ENCODE results near the gene FAM200C.
"Not testable (repeated sequence)": the region's sequence is repeated elsewhere in the genome, so short reads cannot be mapped to it uniquely, and the experiment has no call there.

Gene FAM200C

GRCh38 chr5:160438316-160439204, 38.7 kb upstream of the FAM200C start:
- no peaks in the 10 kb centered on the region for H3K9me3 ChIP-seq (ENCODE audit: control insufficient read depth in 1 of 2, low read length in 2 of 2)
- no peaks in the 10 kb centered on the region for H3K27me3 ChIP-seq (ENCODE audit: control insufficient read depth in 1 of 2, insufficient read depth in 2 of 2, low read length in 2 of 2)
- H3K4me3 ChIP-seq (ENCODE audit: low read depth in 1 of 2, low read length in 2 of 2): peak overlapping the region; percentile 70 to 72
- H3K4me1 ChIP-seq (ENCODE audit: control insufficient read depth in 1 of 2, insufficient read depth in 2 of 2, low read length in 2 of 2): peaks cover 0 to 10% of the 10 kb centered on the region in 2 donors
- H3K9ac ChIP-seq (ENCODE audit: low read depth in 1 of 2, low read length in 2 of 2): peak overlapping the region; percentile 10 to 59
- peak overlapping the region; percentile 7 for H3K27ac ChIP-seq (ENCODE audit: low read depth, low read length)
- H3K36me3 ChIP-seq (ENCODE audit: control insufficient read depth in 1 of 2, insufficient read depth in 2 of 2, low read length in 2 of 2): no peaks in the 10 kb centered on the region

DNA sequence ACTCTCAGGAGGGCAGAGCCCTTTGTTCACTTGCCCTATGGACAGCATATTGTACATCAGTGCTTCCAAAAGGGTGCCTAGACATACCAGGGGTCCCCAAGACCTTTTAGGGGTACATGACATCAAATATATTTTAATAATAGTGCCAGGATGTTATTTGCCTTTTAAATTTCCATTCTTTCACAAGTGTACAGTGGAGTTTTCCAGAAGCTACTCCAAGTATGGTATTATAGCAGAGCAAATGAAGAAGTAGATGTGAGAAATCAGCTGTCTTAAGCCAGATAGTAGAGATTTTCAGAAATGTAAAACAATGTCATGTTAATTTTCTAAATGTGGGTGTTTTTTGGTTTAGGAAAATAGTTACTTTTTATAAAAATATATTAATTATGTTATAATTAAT, 37.4 kb upstream of the FAM200C start:
- H3K4me3 ChIP-seq (ENCODE audit: low read depth in 1 of 2, low read length in 2 of 2): no peak overlapping the region

DNA sequence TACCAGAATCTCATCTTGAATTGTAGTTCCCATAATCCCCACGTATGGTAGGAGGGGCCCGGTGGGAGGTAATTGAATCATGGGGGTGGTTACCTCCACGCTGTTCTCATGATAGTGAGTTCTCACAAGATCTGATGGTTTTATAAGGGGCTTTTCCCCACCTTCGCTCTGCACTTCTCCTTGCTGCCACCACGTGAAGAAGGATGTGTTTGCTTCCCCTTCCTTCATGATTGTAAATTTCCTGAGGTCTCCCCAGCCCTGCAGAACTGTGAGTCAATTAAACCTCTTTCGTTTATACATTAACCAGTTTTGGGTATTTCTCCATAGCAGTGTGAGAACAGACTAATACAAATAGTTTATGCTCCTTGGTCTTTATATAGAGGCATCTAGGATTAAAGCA, 36.8 kb upstream of the FAM200C start:
- H3K4me1 ChIP-seq (ENCODE audit: control insufficient read depth in 1 of 2, insufficient read depth in 2 of 2, low read length in 2 of 2): peaks cover 0 to 10% of the 10 kb centered on the region in 2 donors
- H3K27me3 ChIP-seq (ENCODE audit: control insufficient read depth in 1 of 2, insufficient read depth in 2 of 2, low read length in 2 of 2); H3K27ac ChIP-seq (ENCODE audit: low read depth, low read length); H3K4me3 ChIP-seq (ENCODE audit: low read depth in 1 of 2, low read length in 2 of 2); H3K36me3 ChIP-seq (ENCODE audit: control insufficient read depth in 1 of 2, insufficient read depth in 2 of 2, low read length in 2 of 2); H3K9ac ChIP-seq (ENCODE audit: low read depth in 1 of 2, low read length in 2 of 2); H3K9me3 ChIP-seq (ENCODE audit: control insufficient read depth in 1 of 2, low read length in 2 of 2): not testable (repeated sequence)

More for the DNA sequence above, 37.4 kb upstream of the FAM200C start:
- H3K9me3 ChIP-seq (ENCODE audit: control insufficient read depth in 1 of 2, low read length in 2 of 2): no peaks in the 10 kb centered on the region
- H3K27me3 ChIP-seq (ENCODE audit: control insufficient read depth in 1 of 2, insufficient read depth in 2 of 2, low read length in 2 of 2): no peaks in the 10 kb centered on the region
- no peak overlapping the region for H3K9ac ChIP-seq (ENCODE audit: low read depth in 1 of 2, low read length in 2 of 2)
- no peak overlapping the region for H3K27ac ChIP-seq (ENCODE audit: low read depth, low read length)
- H3K36me3 ChIP-seq (ENCODE audit: control insufficient read depth in 1 of 2, insufficient read depth in 2 of 2, low read length in 2 of 2): no peaks in the 10 kb centered on the region
- peaks cover 0 to 10% of the 10 kb centered on the region in 2 donors for H3K4me1 ChIP-seq (ENCODE audit: control insufficient read depth in 1 of 2, insufficient read depth in 2 of 2, low read length in 2 of 2)

DNA sequence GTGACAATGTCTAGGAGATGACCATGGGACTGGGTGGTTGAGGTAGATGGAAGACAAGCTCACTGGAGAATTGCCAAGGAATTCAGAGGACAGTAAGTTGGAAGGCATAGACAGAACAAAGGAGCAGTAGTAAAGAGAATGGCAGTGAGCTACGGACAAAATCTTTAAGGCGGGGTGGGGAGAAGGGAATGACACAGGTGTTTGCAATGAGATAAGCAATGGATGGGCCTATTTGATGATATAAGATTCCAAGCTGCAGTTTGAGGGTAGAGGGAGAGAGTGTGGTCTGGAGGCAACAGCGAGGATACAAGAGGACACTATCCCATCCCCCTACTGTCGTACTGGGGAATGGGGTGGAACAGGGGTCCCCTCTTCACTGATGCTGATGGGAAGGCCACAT, 36.2 kb upstream of the FAM200C start:
- Histone ChIP-seq H3K4me3 (ENCODE audit: low read depth in 1 of 2, low read length in 2 of 2) (no peak overlapping the region), H3K9ac (ENCODE audit: low read depth in 1 of 2, low read length in 2 of 2) (no peak overlapping the region), H3K4me1 (ENCODE audit: control insufficient read depth in 1 of 2, insufficient read depth in 2 of 2, low read length in 2 of 2) (peaks cover 0 to 10% of the 10 kb centered on the region in 2 donors), H3K27me3 (ENCODE audit: control insufficient read depth in 1 of 2, insufficient read depth in 2 of 2, low read length in 2 of 2) (no peaks in the 10 kb centered on the region), H3K36me3 (ENCODE audit: control insufficient read depth in 1 of 2, insufficient read depth in 2 of 2, low read length in 2 of 2) (no peaks in the 10 kb centered on the region), H3K27ac (ENCODE audit: low read depth, low read length) (no peak overlapping the region), H3K9me3 (ENCODE audit: control insufficient read depth in 1 of 2, low read length in 2 of 2) (no peaks in the 10 kb centered on the region)

DNA sequence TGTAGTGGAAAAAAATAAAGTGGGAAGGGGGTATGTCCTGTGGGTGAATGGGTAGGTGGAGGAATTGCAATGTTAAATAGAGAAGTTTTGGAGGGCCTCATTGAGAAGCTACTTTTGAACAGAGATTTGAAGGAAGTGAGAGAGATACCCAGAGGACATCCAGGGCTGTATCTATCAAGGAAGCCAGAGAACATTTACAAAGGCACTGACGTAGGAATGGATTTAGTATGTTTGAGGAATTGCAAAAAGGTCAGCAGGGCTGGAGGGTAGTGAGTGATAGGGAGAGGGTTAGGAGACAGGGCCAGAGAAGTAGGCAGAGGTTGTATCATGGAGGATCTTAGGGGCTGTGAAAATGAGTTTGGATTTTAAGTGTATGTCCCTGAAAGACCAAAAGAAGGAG, 35.7 kb upstream of the FAM200C start:
- Histone ChIP-seq H3K4me1 (ENCODE audit: control insufficient read depth in 1 of 2, insufficient read depth in 2 of 2, low read length in 2 of 2) (peaks cover 0 to 10% of the 10 kb centered on the region in 2 donors), H3K9me3 (ENCODE audit: control insufficient read depth in 1 of 2, low read length in 2 of 2) (no peaks in the 10 kb centered on the region), H3K27me3 (ENCODE audit: control insufficient read depth in 1 of 2, insufficient read depth in 2 of 2, low read length in 2 of 2) (no peaks in the 10 kb centered on the region), H3K4me3 (ENCODE audit: low read depth in 1 of 2, low read length in 2 of 2) (no peak overlapping the region), H3K27ac (ENCODE audit: low read depth, low read length) (no peak overlapping the region), H3K9ac (ENCODE audit: low read depth in 1 of 2, low read length in 2 of 2) (no peak overlapping the region), H3K36me3 (ENCODE audit: control insufficient read depth in 1 of 2, insufficient read depth in 2 of 2, low read length in 2 of 2) (no peaks in the 10 kb centered on the region)

DNA sequence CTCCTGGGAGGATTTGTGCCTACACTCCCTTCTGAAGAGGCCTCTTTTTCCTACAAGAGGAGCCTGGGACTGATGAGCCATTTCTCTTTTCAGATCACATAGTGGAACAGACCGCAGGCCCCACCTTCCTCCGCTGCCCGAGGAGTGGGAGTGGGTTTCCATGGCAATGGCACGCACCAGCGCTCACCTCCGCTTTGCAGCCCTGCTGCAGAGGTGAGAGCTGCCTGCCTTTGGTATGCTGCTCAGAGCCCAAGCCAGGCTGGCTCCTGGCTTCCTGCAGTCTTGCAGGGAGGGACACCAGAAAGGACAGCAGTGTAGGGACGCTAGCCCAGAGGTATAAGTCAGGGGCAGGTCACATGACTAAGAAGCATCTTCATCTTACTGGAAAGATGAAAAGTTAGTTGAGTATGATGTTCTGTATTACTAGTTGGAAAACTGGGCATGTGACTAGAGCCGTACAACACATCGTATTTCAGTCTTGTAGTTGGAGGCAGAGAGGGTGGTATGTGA, 34.2 kb upstream of the FAM200C start:
- no peak overlapping the region for H3K4me3 ChIP-seq (ENCODE audit: low read depth in 1 of 2, low read length in 2 of 2)
- no peaks in the 10 kb centered on the region for H3K27me3 ChIP-seq (ENCODE audit: control insufficient read depth in 1 of 2, insufficient read depth in 2 of 2, low read length in 2 of 2)
- H3K9ac ChIP-seq (ENCODE audit: low read depth in 1 of 2, low read length in 2 of 2): no peak overlapping the region
- H3K9me3 ChIP-seq (ENCODE audit: control insufficient read depth in 1 of 2, low read length in 2 of 2): no peaks in the 10 kb centered on the region
- no peaks in the 10 kb centered on the region for H3K36me3 ChIP-seq (ENCODE audit: control insufficient read depth in 1 of 2, insufficient read depth in 2 of 2, low read length in 2 of 2)
- H3K27ac ChIP-seq (ENCODE audit: low read depth, low read length): no peak overlapping the region
- peaks cover 0 to 10% of the 10 kb centered on the region in 2 donors for H3K4me1 ChIP-seq (ENCODE audit: control insufficient read depth in 1 of 2, insufficient read depth in 2 of 2, low read length in 2 of 2)

GRCh38 chr5:160432787-160433186, 32.9 kb upstream of the FAM200C start:
- no peaks in the 10 kb centered on the region for H3K4me1 ChIP-seq (ENCODE audit: control insufficient read depth in 1 of 2, insufficient read depth in 2 of 2, low read length in 2 of 2)
- H3K27ac ChIP-seq (ENCODE audit: low read depth, low read length): no peak overlapping the region

DNA sequence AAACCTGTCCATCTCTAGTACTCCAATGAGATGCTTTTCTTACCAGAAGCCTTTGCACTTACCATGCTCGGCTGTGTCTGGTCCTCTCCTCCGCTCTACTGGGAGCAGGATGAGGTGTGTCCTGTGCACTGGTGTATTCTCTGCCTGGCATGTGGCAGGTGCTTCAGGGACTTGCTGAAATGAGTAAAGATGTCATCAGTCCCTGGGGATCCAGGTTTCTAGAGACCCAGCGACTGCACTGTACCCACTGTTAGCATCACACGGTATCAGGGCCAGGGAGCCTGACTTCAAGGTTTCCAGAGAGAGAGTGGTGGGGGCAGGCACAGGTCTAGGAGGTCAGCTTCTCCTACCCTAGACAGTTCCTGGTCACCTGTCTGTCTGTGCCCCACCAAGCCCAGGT, 32.3 kb upstream of the FAM200C start:
- Histone ChIP-seq H3K4me1 (ENCODE audit: control insufficient read depth in 1 of 2, insufficient read depth in 2 of 2, low read length in 2 of 2) (no peaks in the 10 kb centered on the region), H3K36me3 (ENCODE audit: control insufficient read depth in 1 of 2, insufficient read depth in 2 of 2, low read length in 2 of 2) (peaks cover 0 to 5% of the 10 kb centered on the region in 2 donors), H3K27ac (ENCODE audit: low read depth, low read length) (no peak overlapping the region), H3K27me3 (ENCODE audit: control insufficient read depth in 1 of 2, insufficient read depth in 2 of 2, low read length in 2 of 2) (no peaks in the 10 kb centered on the region), H3K4me3 (ENCODE audit: low read depth in 1 of 2, low read length in 2 of 2) (no peak overlapping the region), H3K9me3 (ENCODE audit: control insufficient read depth in 1 of 2, low read length in 2 of 2) (no peaks in the 10 kb centered on the region), H3K9ac (ENCODE audit: low read depth in 1 of 2, low read length in 2 of 2) (no peak overlapping the region)

More at GRCh38 chr5:160432787-160433186, 32.9 kb upstream of the FAM200C start:
- Histone ChIP-seq H3K36me3 (ENCODE audit: control insufficient read depth in 1 of 2, insufficient read depth in 2 of 2, low read length in 2 of 2) (peaks cover 0 to 5% of the 10 kb centered on the region in 2 donors), H3K9me3 (ENCODE audit: control insufficient read depth in 1 of 2, low read length in 2 of 2) (no peaks in the 10 kb centered on the region), H3K9ac (ENCODE audit: low read depth in 1 of 2, low read length in 2 of 2) (no peak overlapping the region), H3K27me3 (ENCODE audit: control insufficient read depth in 1 of 2, insufficient read depth in 2 of 2, low read length in 2 of 2) (no peaks in the 10 kb centered on the region), H3K4me3 (ENCODE audit: low read depth in 1 of 2, low read length in 2 of 2) (no peak overlapping the region)

- Histone ChIP-seq H3K4me3 (ENCODE audit: low read depth in 1 of 2, low read length in 2 of 2) (no peak overlapping the region), H3K27me3 (ENCODE audit: control insufficient read depth in 1 of 2, insufficient read depth in 2 of 2, low read length in 2 of 2) (no peaks in the 10 kb centered on the region), H3K9me3 (ENCODE audit: control insufficient read depth in 1 of 2, low read length in 2 of 2) (no peaks in the 10 kb centered on the region), H3K9ac (ENCODE audit: low read depth in 1 of 2, low read length in 2 of 2) (no peak overlapping the region), H3K4me1 (ENCODE audit: control insufficient read depth in 1 of 2, insufficient read depth in 2 of 2, low read length in 2 of 2) (peaks cover 6 to 15% of the 10 kb centered on the region in 2 donors), H3K27ac (ENCODE audit: low read depth, low read length) (no peak overlapping the region), H3K36me3 (ENCODE audit: control insufficient read depth in 1 of 2, insufficient read depth in 2 of 2, low read length in 2 of 2) (peaks cover 0 to 5% of the 10 kb centered on the region in 2 donors)
These were observed 27.8 kb upstream of the FAM200C start for GRCh38 chr5:160427607-160428006.

GRCh38 chr5:160423099-160423498, 23.2 kb upstream of the FAM200C start:
- Histone ChIP-seq H3K9me3 (ENCODE audit: control insufficient read depth in 1 of 2, low read length in 2 of 2) (no peaks in the 10 kb centered on the region), H3K4me1 (ENCODE audit: control insufficient read depth in 1 of 2, insufficient read depth in 2 of 2, low read length in 2 of 2) (peaks cover 24 to 32% of the 10 kb centered on the region in 2 donors), H3K27me3 (ENCODE audit: control insufficient read depth in 1 of 2, insufficient read depth in 2 of 2, low read length in 2 of 2) (no peaks in the 10 kb centered on the region), H3K9ac (ENCODE audit: low read depth in 1 of 2, low read length in 2 of 2) (no peak overlapping the region), H3K27ac (ENCODE audit: low read depth, low read length) (no peak overlapping the region), H3K4me3 (ENCODE audit: low read depth in 1 of 2, low read length in 2 of 2) (peak overlapping the region; percentile 67 to 89), H3K36me3 (ENCODE audit: control insufficient read depth in 1 of 2, insufficient read depth in 2 of 2, low read length in 2 of 2) (no peaks in the 10 kb centered on the region)

All from duodenal mucosa (tissue), 2 donors.